ENCODE measurements around the gene RPS19BP1.

Gene RPS19BP1

DNA sequence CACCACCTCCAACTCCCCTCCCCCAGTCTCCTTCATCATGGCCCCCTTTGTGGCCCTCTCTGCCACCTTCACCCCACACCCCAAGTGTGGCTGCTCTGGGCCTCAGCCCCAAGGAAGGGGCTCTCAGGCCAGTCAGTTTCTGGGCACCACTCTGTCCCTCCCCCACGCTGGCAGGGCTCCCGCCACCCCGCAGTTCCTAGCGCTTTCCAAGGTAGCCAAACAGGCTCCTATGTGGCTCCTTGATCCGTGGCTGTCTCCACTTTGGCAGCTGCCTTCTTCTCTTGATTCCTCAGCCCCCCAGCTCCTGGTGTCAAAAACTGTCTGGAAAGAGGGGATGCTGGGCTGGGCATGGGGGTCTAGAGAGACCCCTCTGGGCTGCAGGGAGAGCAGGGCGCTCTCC, 27.6 kb upstream of the RPS19BP1 start:
- DNase-seq (ENCODE audit: insufficient read length, low spot score) (no peak), FAIRE-seq (no peak)
- TF ChIP-seq POU2F2 (IDR thresholded peaks at IDR 0.05; ENCODE audit: low read depth, low read length) (no peak), POLR2A (IDR thresholded peaks at IDR 0.05; ENCODE audit: low read depth, low read length) (no peak), PAX5 (IDR thresholded peaks at IDR 0.05; ENCODE audit: insufficient read depth, low read length, severe bottlenecking) (no peak), POLR2AphosphoS5 (IDR thresholded peaks at IDR 0.05; ENCODE audit: low read depth, low read length) (no peak), SPI1 (IDR thresholded peaks at IDR 0.05; ENCODE audit: low read depth, low read length) (no peak), TAF1 (IDR thresholded peaks at IDR 0.05; ENCODE audit: low read depth, low read length) (no peak)

DNA sequence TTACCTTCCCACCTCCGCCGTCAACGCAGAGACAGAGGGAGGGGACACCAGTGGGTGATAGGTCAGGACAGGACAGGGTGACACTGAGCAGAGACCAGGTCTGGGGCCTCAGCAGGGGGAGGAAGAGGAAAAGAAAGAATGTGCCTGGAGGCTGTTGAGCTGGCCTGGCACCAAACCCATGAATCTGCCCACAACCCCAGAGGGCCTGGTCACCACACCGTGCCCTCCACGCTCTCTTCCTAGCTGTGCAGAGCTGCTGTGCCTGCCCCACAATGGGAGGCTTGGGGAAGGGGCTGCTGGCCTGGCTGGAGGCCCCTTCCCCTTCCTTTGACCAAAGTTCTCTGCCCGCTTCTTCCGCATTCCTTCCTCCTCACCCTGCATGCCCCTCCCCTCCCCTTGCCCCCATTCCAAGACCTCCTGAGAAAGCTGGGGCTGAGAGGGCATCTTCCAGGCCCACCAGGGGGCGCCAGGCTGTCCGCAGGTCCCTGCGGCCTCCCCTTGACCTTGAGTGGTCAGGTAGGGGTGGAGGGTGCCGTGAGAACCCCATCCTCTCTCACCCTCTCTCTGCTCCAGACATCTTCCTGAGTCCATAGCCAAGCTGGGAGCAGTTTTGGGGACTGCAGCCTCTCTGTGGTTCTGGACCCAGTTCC, 27.0 kb upstream of the RPS19BP1 start:
- TF ChIP-seq POU2F2 (IDR thresholded peaks at IDR 0.05; ENCODE audit: low read depth, low read length) = no peak
- no peak for TF ChIP-seq POLR2A (IDR thresholded peaks at IDR 0.05; ENCODE audit: low read depth, low read length)
- TF ChIP-seq POLR2AphosphoS5 (IDR thresholded peaks at IDR 0.05; ENCODE audit: low read depth, low read length) = no peak
- no peak for TF ChIP-seq PAX5 (IDR thresholded peaks at IDR 0.05; ENCODE audit: insufficient read depth, low read length, severe bottlenecking)
- TF ChIP-seq SPI1 (IDR thresholded peaks at IDR 0.05; ENCODE audit: low read depth, low read length) = no peak
- no peak for TF ChIP-seq TAF1 (IDR thresholded peaks at IDR 0.05; ENCODE audit: low read depth, low read length)
- DNase-seq (ENCODE audit: insufficient read length, low spot score) = no peak
- no peak for FAIRE-seq

GRCh38 chr22:39558950-39559349, 26.4 kb upstream of the RPS19BP1 start:
- TF ChIP-seq SPI1 (IDR thresholded peaks at IDR 0.05; ENCODE audit: low read depth, low read length) (no peak), POLR2AphosphoS5 (IDR thresholded peaks at IDR 0.05; ENCODE audit: low read depth, low read length) (no peak), POLR2A (IDR thresholded peaks at IDR 0.05; ENCODE audit: low read depth, low read length) (no peak), TAF1 (IDR thresholded peaks at IDR 0.05; ENCODE audit: low read depth, low read length) (no peak), PAX5 (IDR thresholded peaks at IDR 0.05; ENCODE audit: insufficient read depth, low read length, severe bottlenecking) (no peak), POU2F2 (IDR thresholded peaks at IDR 0.05; ENCODE audit: low read depth, low read length) (no peak)
- no peak for FAIRE-seq
- DNase-seq (ENCODE audit: insufficient read length, low spot score) = no peak

DNA sequence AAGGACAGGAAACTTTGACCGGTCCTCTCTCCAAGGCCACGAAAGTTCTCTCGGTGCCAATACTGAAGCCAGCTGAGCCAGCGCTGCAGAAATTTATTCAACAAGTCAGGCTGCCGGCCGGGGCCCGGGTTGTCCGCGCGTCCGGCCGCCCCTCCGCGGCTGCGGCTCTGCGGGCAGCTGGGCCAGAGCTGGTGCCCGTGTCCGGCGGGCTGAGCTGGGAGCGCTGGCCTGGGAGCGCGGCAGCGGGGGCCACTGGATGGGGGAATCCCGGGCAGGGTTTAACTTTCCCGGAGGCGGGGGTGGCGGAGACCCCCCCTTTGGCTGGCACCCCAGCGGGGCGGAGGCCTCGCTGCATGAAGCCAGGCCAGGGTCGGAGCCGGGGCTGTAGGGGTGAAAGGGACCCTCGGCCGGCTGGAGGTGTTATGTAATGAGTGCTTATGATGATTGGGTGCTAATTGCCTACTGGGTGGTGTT, 25.7 kb upstream of the RPS19BP1 start:
- FAIRE-seq (no peak), DNase-seq (ENCODE audit: insufficient read length, low spot score) (no peak)
- TF ChIP-seq POU2F2 (IDR thresholded peaks at IDR 0.05; ENCODE audit: low read depth, low read length) = no peak
- TF ChIP-seq POLR2AphosphoS5 (IDR thresholded peaks at IDR 0.05; ENCODE audit: low read depth, low read length) = no peak
- TF ChIP-seq POLR2A (IDR thresholded peaks at IDR 0.05; ENCODE audit: low read depth, low read length) = no peak
- no peak for TF ChIP-seq TAF1 (IDR thresholded peaks at IDR 0.05; ENCODE audit: low read depth, low read length)
- TF ChIP-seq PAX5 (IDR thresholded peaks at IDR 0.05; ENCODE audit: insufficient read depth, low read length, severe bottlenecking) = no peak
- no peak for TF ChIP-seq SPI1 (IDR thresholded peaks at IDR 0.05; ENCODE audit: low read depth, low read length)

GRCh38 chr22:39556970-39557841, 24.7 kb upstream of the RPS19BP1 start:
- TF ChIP-seq POLR2A (IDR thresholded peaks at IDR 0.05; ENCODE audit: low read depth, low read length) (no peak), TAF1 (IDR thresholded peaks at IDR 0.05; ENCODE audit: low read depth, low read length) (no peak), PAX5 (IDR thresholded peaks at IDR 0.05; ENCODE audit: insufficient read depth, low read length, severe bottlenecking) (no peak), POLR2AphosphoS5 (IDR thresholded peaks at IDR 0.05; ENCODE audit: low read depth, low read length) (no peak), SPI1 (IDR thresholded peaks at IDR 0.05; ENCODE audit: low read depth, low read length) (no peak), POU2F2 (IDR thresholded peaks at IDR 0.05; ENCODE audit: low read depth, low read length) (no peak)
- FAIRE-seq (no peak), DNase-seq (ENCODE audit: insufficient read length, low spot score) (no peak)

GRCh38 chr22:39554151-39554550, 21.6 kb upstream of the RPS19BP1 start:
- DNase-seq (ENCODE audit: insufficient read length, low spot score) = no peak
- FAIRE-seq = no peak
- no peak for TF ChIP-seq TAF1 (IDR thresholded peaks at IDR 0.05; ENCODE audit: low read depth, low read length)
- no peak for TF ChIP-seq POU2F2 (IDR thresholded peaks at IDR 0.05; ENCODE audit: low read depth, low read length)
- no peak for TF ChIP-seq POLR2A (IDR thresholded peaks at IDR 0.05; ENCODE audit: low read depth, low read length)
- no peak for TF ChIP-seq POLR2AphosphoS5 (IDR thresholded peaks at IDR 0.05; ENCODE audit: low read depth, low read length)
- TF ChIP-seq PAX5 (IDR thresholded peaks at IDR 0.05; ENCODE audit: insufficient read depth, low read length, severe bottlenecking) = no peak

- FAIRE-seq (no peak), DNase-seq (ENCODE audit: insufficient read length, low spot score) (no peak)
- TF ChIP-seq POLR2AphosphoS5 (IDR thresholded peaks at IDR 0.05; ENCODE audit: low read depth, low read length) = no peak
- TF ChIP-seq POLR2A (IDR thresholded peaks at IDR 0.05; ENCODE audit: low read depth, low read length) = no peak
- no peak for TF ChIP-seq POU2F2 (IDR thresholded peaks at IDR 0.05; ENCODE audit: low read depth, low read length)
These were observed 20.9 kb upstream of the RPS19BP1 start for GRCh38 chr22:39553429-39553828.

DNA sequence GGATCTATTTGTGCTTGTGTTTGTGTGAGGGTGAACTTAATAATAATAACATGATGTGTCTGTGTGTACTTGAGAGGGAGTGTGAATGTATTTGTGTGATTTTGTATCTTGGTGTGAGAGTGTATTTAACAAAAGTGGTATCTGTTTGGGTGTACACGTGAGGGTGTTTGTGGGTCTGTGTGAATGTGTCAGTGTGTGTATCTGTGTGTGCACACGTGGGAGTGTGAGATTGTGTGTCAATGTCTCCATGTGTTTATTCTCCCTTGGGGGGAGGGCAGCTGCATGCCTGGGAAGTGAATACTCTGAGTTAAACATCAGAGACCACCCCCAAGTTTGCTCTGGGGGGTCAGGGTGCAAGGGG, 15.0 kb upstream of the RPS19BP1 start:
- DNase-seq (ENCODE audit: insufficient read length, low spot score) (no peak), FAIRE-seq (no peak)
- TF ChIP-seq POLR2AphosphoS5 (IDR thresholded peaks at IDR 0.05; ENCODE audit: low read depth, low read length) (no peak), PAX5 (IDR thresholded peaks at IDR 0.05; ENCODE audit: insufficient read depth, low read length, severe bottlenecking) (no peak), POU2F2 (IDR thresholded peaks at IDR 0.05; ENCODE audit: low read depth, low read length) (no peak), SPI1 (IDR thresholded peaks at IDR 0.05; ENCODE audit: low read depth, low read length) (no peak), TAF1 (IDR thresholded peaks at IDR 0.05; ENCODE audit: low read depth, low read length) (no peak), POLR2A (IDR thresholded peaks at IDR 0.05; ENCODE audit: low read depth, low read length) (no peak)

GRCh38 chr22:39546889-39547586, 14.5 kb upstream of the RPS19BP1 start:
- no peak for FAIRE-seq
- TF ChIP-seq POLR2A (IDR thresholded peaks at IDR 0.05; ENCODE audit: low read depth, low read length) = no peak
- TF ChIP-seq PAX5 (IDR thresholded peaks at IDR 0.05; ENCODE audit: insufficient read depth, low read length, severe bottlenecking) = no peak
- TF ChIP-seq POLR2AphosphoS5 (IDR thresholded peaks at IDR 0.05; ENCODE audit: low read depth, low read length) = no peak
- no peak for TF ChIP-seq SPI1 (IDR thresholded peaks at IDR 0.05; ENCODE audit: low read depth, low read length)
- TF ChIP-seq TAF1 (IDR thresholded peaks at IDR 0.05; ENCODE audit: low read depth, low read length) = no peak
- TF ChIP-seq POU2F2 (IDR thresholded peaks at IDR 0.05; ENCODE audit: low read depth, low read length) = no peak
- no peak for DNase-seq (ENCODE audit: insufficient read length, low spot score)

All from GM12891 (cell line).